ENCODE measurements around the gene PINLYP. TPM values are rescaled to one million over a fixed set of nuclear protein-coding genes. Genes with fewer than 3 reads are reported as not detected.

PINLYP gene
- total RNA-seq, 1 experiment from 2014 or later, result 0.17 TPM

DNA sequence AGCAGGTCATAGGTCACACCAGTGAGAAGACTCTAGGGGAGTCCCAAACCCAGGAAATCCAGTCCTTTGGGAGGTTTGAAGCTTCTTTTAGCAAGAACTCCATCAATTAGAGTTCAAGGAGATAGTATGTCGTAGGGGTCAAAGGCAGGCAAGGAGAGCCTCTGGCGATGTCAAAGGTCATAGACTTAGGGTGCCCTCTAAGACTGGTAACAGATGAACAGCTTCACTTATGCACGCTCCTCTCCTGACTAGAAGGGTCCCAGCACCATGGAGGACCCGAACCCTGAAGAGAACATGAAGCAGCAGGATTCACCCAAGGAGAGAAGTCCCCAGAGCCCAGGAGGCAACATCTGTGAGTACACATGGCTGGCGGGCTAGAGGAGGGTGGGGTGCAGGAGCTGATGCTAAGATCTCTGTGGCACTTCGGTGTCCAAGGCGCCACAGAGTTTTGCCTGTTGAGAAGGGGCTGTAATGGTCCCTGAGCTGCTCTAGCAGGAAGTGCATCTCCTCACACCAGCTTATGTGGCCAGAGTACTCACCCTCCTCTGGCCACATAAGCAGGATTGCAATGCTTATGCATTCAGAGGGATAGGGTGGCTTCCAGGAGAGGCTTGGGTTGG lies 21.4 kb downstream of the PINLYP start:
- POLR2A ChIA-PET, result interaction anchor here (1.3 to 1.8 kb wide), 3 partner anchors 8 to 93 kb away, joined by 3 to 6 read pairs (median 5); partner anchors contain the start of genes PHLDB3, PINLYP and XRCC1
- Histone ChIP-seq H3K9me3 (ENCODE audit: control insufficient read depth in 1 of 2, insufficient read depth in 1 of 2, low read depth in 1 of 2, low read length in 2 of 2) (no peaks in the 10 kb centered on the region), H3K9ac (ENCODE audit: low read length) (peak overlapping the region; percentile 87), H3K36me3 (ENCODE audit: control insufficient read depth in 1 of 2, insufficient read depth in 2 of 2, low read length in 2 of 2) (peaks cover 11 to 28% of the 10 kb centered on the region in 2 experiments; a peak in 2 of 4 replicates), H3K79me2 (ENCODE audit: insufficient read depth, low read length) (peaks cover 55% of the 10 kb centered on the region), H3K9me2 (ENCODE audit: insufficient read depth) (no peaks in the 10 kb centered on the region), H3K4me1 (ENCODE audit: control insufficient read depth in 1 of 2, insufficient read depth in 2 of 2, low read length in 2 of 2) (peaks cover 9 to 25% of the 10 kb centered on the region in 2 experiments; a peak in 3 of 4 replicates), H3K4me3 (replicated peaks in 1 of 2; ENCODE audit: low read depth in 1 of 2, low read length in 2 of 2) (peak overlapping the region; percentile 71 to 92), H3K4me2 (ENCODE audit: low read length) (peak overlapping the region; percentile 95), H3K27me3 (ENCODE audit: insufficient read depth, low read length) (no peaks in the 10 kb centered on the region), H2AFZ (ENCODE audit: low read depth, low read length, poor library complexity, severe bottlenecking) (no peak overlapping the region), H3K27ac (ENCODE audit: low read depth, low read length) (peak overlapping the region; percentile 66), H4K20me1 (ENCODE audit: insufficient read depth) (no peaks in the 10 kb centered on the region)
- ATAC-seq, result no peak; the same call in 1 of the 2 replicates
- DNase-seq (ENCODE audit: low read depth, low spot score), result no peak
- RAD21 ChIA-PET (ENCODE audit: low non-redundant PET in 1 of 2, low total read pairs in 2 of 2, uncharacterized antibody in 2 of 2, unreplicated experiment in 2 of 2), result interaction anchor here in 1 of 2 experiments (1.0 kb wide), 1 partner anchor 72 kb away, joined by 3 read pairs; no protein-coding TSS in a partner anchor
- BruUV-seq (replicated peaks), result no TSS peak
- TF ChIP-seq, protein P1, sequence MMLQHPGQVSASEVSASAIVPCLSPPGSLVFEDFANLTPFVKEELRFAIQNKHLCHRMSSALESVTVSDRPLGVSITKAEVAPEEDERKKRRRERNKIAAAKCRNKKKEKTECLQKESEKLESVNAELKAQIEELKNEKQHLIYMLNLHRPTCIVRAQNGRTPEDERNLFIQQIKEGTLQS (IDR thresholded peaks at IDR 0.05), result no peak
- no peak for TF ChIP-seq RAD21 (IDR thresholded peaks at IDR 0.05; ENCODE audit: low read depth)
- TF ChIP-seq, protein P2, sequence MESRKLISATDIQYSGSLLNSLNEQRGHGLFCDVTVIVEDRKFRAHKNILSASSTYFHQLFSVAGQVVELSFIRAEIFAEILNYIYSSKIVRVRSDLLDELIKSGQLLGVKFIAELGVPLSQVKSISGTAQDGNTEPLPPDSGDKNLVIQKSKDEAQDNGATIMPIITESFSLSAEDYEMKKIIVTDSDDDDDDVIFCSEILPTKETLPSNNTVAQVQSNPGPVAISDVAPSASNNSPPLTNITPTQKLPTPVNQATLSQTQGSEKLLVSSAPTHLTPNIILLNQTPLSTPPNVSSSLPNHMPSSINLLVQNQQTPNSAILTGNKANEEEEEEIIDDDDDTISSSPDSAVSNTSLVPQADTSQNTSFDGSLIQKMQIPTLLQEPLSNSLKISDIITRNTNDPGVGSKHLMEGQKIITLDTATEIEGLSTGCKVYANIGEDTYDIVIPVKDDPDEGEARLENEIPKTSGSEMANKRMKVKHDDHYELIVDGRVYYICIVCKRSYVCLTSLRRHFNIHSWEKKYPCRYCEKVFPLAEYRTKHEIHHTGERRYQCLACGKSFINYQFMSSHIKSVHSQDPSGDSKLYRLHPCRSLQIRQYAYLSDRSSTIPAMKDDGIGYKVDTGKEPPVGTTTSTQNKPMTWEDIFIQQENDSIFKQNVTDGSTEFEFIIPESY (IDR thresholded peaks at IDR 0.05; ENCODE audit: extremely low read depth, insufficient replicate concordance, low read length), result no peak
- TF ChIP-seq CEBPB (IDR thresholded peaks at IDR 0.05; ENCODE audit: low read depth), result no peak
- no peak for TF ChIP-seq SIN3A (IDR thresholded peaks at IDR 0.05; ENCODE audit: low read depth)
- TF ChIP-seq POLR2AphosphoS5 (IDR thresholded peaks at IDR 0.05; ENCODE audit: low read depth, low read length), result no peak
- TF ChIP-seq CBX3 (IDR thresholded peaks at IDR 0.05; ENCODE audit: low read depth), result no peak
- no peak for TF ChIP-seq JUND (IDR thresholded peaks at IDR 0.05)
- intact Hi-C loops (cut with micrococcal nuclease), result loop anchor here (1.0 to 2.0 kb wide), 3 partner anchors 22 to 70 kb away; partner anchors contain the start of genes ETHE1, PINLYP, XRCC1 and ZNF428
- CTCF ChIA-PET, result interaction anchor here (0.9 to 1.5 kb wide), 2 partner anchors 150 to 212 kb away, joined by 3 to 12 read pairs; no protein-coding TSS in a partner anchor

Data from HCT116 (cell line).